ENCODE results near the gene CMIP.

DNA sequence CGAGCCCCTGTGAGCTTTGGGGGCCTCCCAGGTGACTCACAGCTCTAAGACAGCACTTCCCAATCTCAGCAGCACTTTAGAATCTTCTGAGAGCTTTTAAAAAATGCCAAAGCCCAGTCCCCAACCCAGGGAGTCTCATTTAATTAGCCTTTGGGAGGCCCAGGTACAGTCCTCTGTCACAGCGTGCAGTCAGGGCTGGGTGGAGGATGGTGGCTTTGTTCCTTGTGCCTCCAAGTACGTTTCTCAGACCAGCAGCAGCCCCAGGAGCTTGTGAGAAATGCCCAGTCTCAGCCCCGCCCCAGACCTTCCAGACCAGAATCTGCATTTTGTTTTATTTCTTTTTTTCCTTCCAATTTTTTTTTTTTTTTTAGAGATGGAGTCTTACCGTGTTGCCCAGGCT lies 27.4 kb upstream of the CMIP start:
- TF ChIP-seq GATA3 (IDR thresholded peaks at IDR 0.05; ENCODE audit: low read depth, low read length) (no peak), GATA2 (IDR thresholded peaks at IDR 0.05; ENCODE audit: low read depth, low read length) (no peak)

All from SH-SY5Y (cell line).